HepG2 (cell line): ENCODE results near the gene FCHSD1. TPM values are rescaled to one million over a fixed set of nuclear protein-coding genes. Genes with fewer than 3 reads are reported as not detected.

Experiments used
- DR1 ChIP-seq: sonication (generic); formaldehyde crosslinking; IDR thresholded peaks from 2 replicates; pipeline ENCODE4 v1.8.0; 2021; ENCODE audit warnings: mild to moderate bottlenecking, missing genetic modification reagents, inconsistent platforms
- DRAP1 ChIP-seq: IDR thresholded peaks from 2 replicates; pipeline ENCODE4 v1.6.1; 2016; ENCODE audit warnings: missing genetic modification reagents, missing compliant biosample characterization
- FOSL2 ChIP-seq: sonication (generic); formaldehyde crosslinking; IDR thresholded peaks from 2 replicates; pipeline ENCODE4 v1.4.0; 2020; ENCODE audit warnings: missing genetic modification reagents
- FOXP1 ChIP-seq, 2 experiments: fragments of 450-650 bp in 1 of 2; IDR thresholded peaks; 2 replicates each; pipeline ENCODE4 v1.6.1; 2017 to 2018; ENCODE audit warnings: antibody characterized with exemption in 1 of 2
- GATAD2A ChIP-seq: IDR thresholded peaks from 2 replicates; pipeline ENCODE4 v1.6.1; 2016
- HDAC2 ChIP-seq: sonication (generic); formaldehyde crosslinking; IDR thresholded peaks from 2 replicates; pipeline ENCODE4 v1.4.0; 2020; ENCODE audit warnings: missing genetic modification reagents
- JUNB ChIP-seq: sonication (generic); formaldehyde crosslinking; IDR thresholded peaks from 2 replicates; pipeline ENCODE4 v1.8.0; 2022; ENCODE audit warnings: missing genetic modification reagents, mild to moderate bottlenecking, borderline replicate concordance
- KMT2A ChIP-seq: sonication (generic); formaldehyde crosslinking; IDR thresholded peaks from 2 replicates; pipeline ENCODE4 v1.4.0; 2020; ENCODE audit warnings: missing genetic modification reagents
- NRL ChIP-seq: sonication (generic); formaldehyde crosslinking; IDR thresholded peaks from 2 replicates; pipeline ENCODE4 v1.5.0; 2020; ENCODE audit warnings: missing genetic modification reagents, mild to moderate bottlenecking, moderate library complexity, borderline replicate concordance
- ONECUT2 ChIP-seq: sonication (generic); formaldehyde crosslinking; IDR thresholded peaks from 2 replicates; pipeline ENCODE4 v1.4.0; 2020; ENCODE audit warnings: missing genetic modification reagents
- PPARG ChIP-seq: conservative IDR thresholded peaks from 2 replicates; pipeline ENCODE4 v1.6.1; 2016; ENCODE audit warnings: missing biosample characterization, missing genetic modification reagents
- SAP130 ChIP-seq: IDR thresholded peaks from 2 replicates; pipeline ENCODE4 v1.6.1; 2016; ENCODE audit warnings: low read depth
- SRF ChIP-seq: IDR thresholded peaks from 2 replicates; pipeline ENCODE4 v1.6.1; 2011; ENCODE audit warnings: mild to moderate bottlenecking, low read depth, low read length, moderate library complexity
- UBTF ChIP-seq: sonication (generic); formaldehyde crosslinking; IDR thresholded peaks from 2 replicates; pipeline ENCODE4 v1.4.0; 2020; ENCODE audit warnings: mild to moderate bottlenecking, missing genetic modification reagents
- XRCC5 ChIP-seq: fragments of 200-400 bp; formaldehyde crosslinking; optimal IDR thresholded peaks from 2 replicates; pipeline ENCODE3; 2017; ENCODE audit warnings: mild to moderate bottlenecking, low read length
- ZNF556 ChIP-seq: sonication (generic); formaldehyde crosslinking; IDR thresholded peaks from 2 replicates; pipeline ENCODE4 v1.4.0; 2020; ENCODE audit warnings: mild to moderate bottlenecking, missing genetic modification reagents, borderline replicate concordance
- ZNF781 ChIP-seq: sonication (generic); formaldehyde crosslinking; IDR thresholded peaks from 2 replicates; pipeline ENCODE4 v1.5.1; 2020; ENCODE audit warnings: borderline replicate concordance, mild to moderate bottlenecking, missing genetic modification reagents; ENCODE audit errors: not compliant biosample characterization
- polyA plus RNA-seq, 8 experiments: library from polyadenylated mRNA; depleted of rRNA in 3 of 8; stranded (reverse) in 7 of 8; unstranded in 1 of 8; fragments of >200 nt; fragmentation: Illumina TruSeq in 4 of 8; extraction: Trizol in 4 of 8; gene quantifications; 2 replicates each; pipeline versions ENCODE4 v1.2.1 to v1.2.3, GENCODE V29; 2011 to 2016; ENCODE audit warnings: low read depth in 4 of 8, missing spikeins in 1 of 8, mixed read lengths in 1 of 8; ENCODE audit not compliant: insufficient read depth in 1 of 8
- total RNA-seq, 5 experiments: library from RNA; depleted of rRNA; stranded (reverse); fragments of >200 nt; fragmentation: Illumina TruSeq; extraction: Trizol; gene quantifications; 2 replicates each; pipeline ENCODE4 v1.2.3, GENCODE V29; 2016; ENCODE audit warnings: low read depth in 1 of 5
- TF ChIP-seq, protein P1 (sequence below): IDR thresholded peaks from 2 replicates; pipeline ENCODE4 v1.6.1; 2016; ENCODE audit warnings: low read depth, missing genetic modification reagents, missing compliant biosample characterization

Gene FCHSD1
- total and polyA plus RNA-seq, 2 of the 13 experiments (the other 11 are each of a cell fraction or from before 2014, with no cell fraction given): 5.5 to 15.4 TPM

- TF ChIP-seq ONECUT2 (CRISPR knock-in tag) (no peak), JUNB (CRISPR knock-in tag) (peak; percentile 59; the same call in 1 of the 2 replicates), SAP130 (CRISPR knock-in tag) (peak; percentile 65; the same call in 1 of the 2 replicates), FOSL2 (CRISPR knock-in tag) (peak; percentile 71), UBTF (CRISPR knock-in tag) (0 out of 2 replicates have a peak, but pooled peaks have one; percentile 53), PPARG (CRISPR knock-in tag) (no peak), HDAC2 (CRISPR knock-in tag) (0 out of 2 replicates have a peak, but pooled peaks have one; percentile 39), NRL (CRISPR knock-in tag) (no peak), ZNF556 (peak; percentile 20; the same call in 1 of the 2 replicates), KMT2A (CRISPR knock-in tag) (peak; percentile 73; the same call in 1 of the 2 replicates), DR1 (CRISPR knock-in tag) (no peak), GATAD2A (CRISPR knock-in tag) (peak; percentile 62), DRAP1 (CRISPR knock-in tag) (0 out of 2 replicates have a peak, but pooled peaks have one; percentile 23), XRCC5 (no peak), FOXP1 (IDR thresholded peaks at IDR 0.05) (no peak), FOXP1 (CRISPR knock-in tag; IDR thresholded peaks at IDR 0.05) (peak; percentile 55), SRF (peak; percentile 74), ZNF781 (CRISPR knock-in tag) (no peak)
- TF ChIP-seq, protein P1, sequence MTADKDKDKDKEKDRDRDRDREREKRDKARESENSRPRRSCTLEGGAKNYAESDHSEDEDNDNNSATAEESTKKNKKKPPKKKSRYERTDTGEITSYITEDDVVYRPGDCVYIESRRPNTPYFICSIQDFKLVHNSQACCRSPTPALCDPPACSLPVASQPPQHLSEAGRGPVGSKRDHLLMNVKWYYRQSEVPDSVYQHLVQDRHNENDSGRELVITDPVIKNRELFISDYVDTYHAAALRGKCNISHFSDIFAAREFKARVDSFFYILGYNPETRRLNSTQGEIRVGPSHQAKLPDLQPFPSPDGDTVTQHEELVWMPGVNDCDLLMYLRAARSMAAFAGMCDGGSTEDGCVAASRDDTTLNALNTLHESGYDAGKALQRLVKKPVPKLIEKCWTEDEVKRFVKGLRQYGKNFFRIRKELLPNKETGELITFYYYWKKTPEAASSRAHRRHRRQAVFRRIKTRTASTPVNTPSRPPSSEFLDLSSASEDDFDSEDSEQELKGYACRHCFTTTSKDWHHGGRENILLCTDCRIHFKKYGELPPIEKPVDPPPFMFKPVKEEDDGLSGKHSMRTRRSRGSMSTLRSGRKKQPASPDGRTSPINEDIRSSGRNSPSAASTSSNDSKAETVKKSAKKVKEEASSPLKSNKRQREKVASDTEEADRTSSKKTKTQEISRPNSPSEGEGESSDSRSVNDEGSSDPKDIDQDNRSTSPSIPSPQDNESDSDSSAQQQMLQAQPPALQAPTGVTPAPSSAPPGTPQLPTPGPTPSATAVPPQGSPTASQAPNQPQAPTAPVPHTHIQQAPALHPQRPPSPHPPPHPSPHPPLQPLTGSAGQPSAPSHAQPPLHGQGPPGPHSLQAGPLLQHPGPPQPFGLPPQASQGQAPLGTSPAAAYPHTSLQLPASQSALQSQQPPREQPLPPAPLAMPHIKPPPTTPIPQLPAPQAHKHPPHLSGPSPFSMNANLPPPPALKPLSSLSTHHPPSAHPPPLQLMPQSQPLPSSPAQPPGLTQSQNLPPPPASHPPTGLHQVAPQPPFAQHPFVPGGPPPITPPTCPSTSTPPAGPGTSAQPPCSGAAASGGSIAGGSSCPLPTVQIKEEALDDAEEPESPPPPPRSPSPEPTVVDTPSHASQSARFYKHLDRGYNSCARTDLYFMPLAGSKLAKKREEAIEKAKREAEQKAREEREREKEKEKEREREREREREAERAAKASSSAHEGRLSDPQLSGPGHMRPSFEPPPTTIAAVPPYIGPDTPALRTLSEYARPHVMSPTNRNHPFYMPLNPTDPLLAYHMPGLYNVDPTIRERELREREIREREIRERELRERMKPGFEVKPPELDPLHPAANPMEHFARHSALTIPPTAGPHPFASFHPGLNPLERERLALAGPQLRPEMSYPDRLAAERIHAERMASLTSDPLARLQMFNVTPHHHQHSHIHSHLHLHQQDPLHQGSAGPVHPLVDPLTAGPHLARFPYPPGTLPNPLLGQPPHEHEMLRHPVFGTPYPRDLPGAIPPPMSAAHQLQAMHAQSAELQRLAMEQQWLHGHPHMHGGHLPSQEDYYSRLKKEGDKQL: no peak
Measured at GRCh38 chr5:141618030-141618803, 33.0 kb downstream of the FCHSD1 start (continued).
